Measurements from ENCODE around the gene SYNJ2.

DNA sequence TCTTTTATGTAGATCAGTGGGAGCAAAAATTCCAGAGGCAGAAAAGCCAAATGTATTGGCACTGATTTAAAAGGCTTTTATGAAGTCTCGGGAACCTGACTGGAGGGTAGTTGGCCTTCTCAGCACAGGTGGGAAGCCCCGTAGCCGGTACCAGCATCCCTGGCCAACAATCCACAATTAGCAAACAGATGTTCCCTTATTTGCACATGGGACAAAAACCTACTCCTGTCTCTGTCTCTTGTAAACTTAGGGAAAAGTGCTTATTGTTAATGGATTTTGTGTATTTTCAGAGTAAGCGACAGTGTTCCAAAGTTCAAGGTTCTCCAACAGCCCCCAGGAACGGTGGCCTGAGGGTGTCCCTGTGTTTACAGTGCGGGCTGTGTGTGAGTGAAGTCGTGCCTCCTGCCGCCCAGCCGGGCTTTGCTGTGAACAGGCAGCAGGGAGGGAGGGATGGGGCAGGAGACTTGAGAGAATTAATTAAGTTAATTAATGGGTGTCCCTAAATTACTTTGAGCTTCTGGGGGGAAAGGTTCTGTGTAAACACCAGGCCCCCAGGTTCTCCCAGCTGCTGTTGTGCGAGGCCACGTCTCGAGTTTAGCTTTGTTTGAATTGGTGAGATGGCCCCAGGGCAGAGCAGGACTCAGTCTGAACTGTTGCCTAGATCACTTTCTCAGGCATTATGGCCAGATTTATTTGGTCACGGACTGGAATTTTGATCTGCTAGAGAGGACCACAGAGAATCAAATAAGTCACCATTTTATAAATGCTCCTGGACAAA is 3.9 kb downstream of the SYNJ2 start:
- TF ChIP-seq CTCF (IDR thresholded peaks at IDR 0.05; ENCODE audit: low read length) (no peak), EZH2 (optimal IDR thresholded peaks at IDR 0.05; ENCODE audit: low read depth, low read length) (no peak), EZH2phosphoT487 (IDR thresholded peaks at IDR 0.05; ENCODE audit: low read length) (no peak)

All from MM.1S (cell line).